Middle frontal gyrus (tissue), 1 donor: ENCODE measurements around the gene WSCD2.
"Not testable (repeated sequence)": the region's sequence is repeated elsewhere in the genome, so short reads cannot be mapped to it uniquely, and the experiment has no call there.

ENCODE experiments used
- DNase-seq: peaks from one replicate; pipeline ENCODE4 v3.0.0-alpha.2; 2015; ENCODE audit warnings: low spot score; ENCODE audit errors: extremely low spot score

Gene WSCD2

GRCh38 chr12:108193917-108194316 is 64.8 kb downstream of the WSCD2 start:
- no peak for DNase-seq

- no peak for DNase-seq
These were observed 65.5 kb downstream of the WSCD2 start for GRCh38 chr12:108194585-108194984.

GRCh38 chr12:108196319-108196718 is 67.2 kb downstream of the WSCD2 start:
- no peak for DNase-seq

GRCh38 chr12:108196921-108197320 is 67.8 kb downstream of the WSCD2 start:
- DNase-seq: no peak

- DNase-seq: no peak
These were observed 69.0 kb downstream of the WSCD2 start for GRCh38 chr12:108198043-108198442.

- no peak for DNase-seq
These were observed 70.0 kb downstream of the WSCD2 start for GRCh38 chr12:108199106-108199505.

GRCh38 chr12:108201808-108202207 is 72.7 kb downstream of the WSCD2 start:
- no peak for DNase-seq

GRCh38 chr12:108204117-108204987 is 75.3 kb downstream of the WSCD2 start:
- no peak for DNase-seq

GRCh38 chr12:108205864-108206263 is 76.8 kb downstream of the WSCD2 start:
- DNase-seq: no peak

GRCh38 chr12:108207791-108208730 is 79.0 kb downstream of the WSCD2 start:
- no peak for DNase-seq

GRCh38 chr12:108210001-108210400 is 80.9 kb downstream of the WSCD2 start:
- DNase-seq: no peak

- no peak for DNase-seq
These were observed 82.1 kb downstream of the WSCD2 start for GRCh38 chr12:108211157-108211556.

GRCh38 chr12:108213871-108214445 is 84.9 kb downstream of the WSCD2 start:
- no peak for DNase-seq

- no peak for DNase-seq
These were observed 85.4 kb downstream of the WSCD2 start for GRCh38 chr12:108214486-108214885.

- DNase-seq: no peak
These were observed 86.4 kb downstream of the WSCD2 start for GRCh38 chr12:108215458-108215857.

GRCh38 chr12:108218921-108219320 is 89.8 kb downstream of the WSCD2 start:
- no peak for DNase-seq

- DNase-seq: not testable (repeated sequence)
These were observed 96.0 kb downstream of the WSCD2 start for GRCh38 chr12:108225101-108225500.

- no peak for DNase-seq
These were observed 97.8 kb downstream of the WSCD2 start for GRCh38 chr12:108226866-108227265.

- no peak for DNase-seq
These were observed 99.7 kb downstream of the WSCD2 start for GRCh38 chr12:108228746-108229145.

- DNase-seq: no peak
These were observed 102.2 kb downstream of the WSCD2 start for GRCh38 chr12:108231109-108231905.

- DNase-seq: no peak
These were observed 102.9 kb downstream of the WSCD2 start for GRCh38 chr12:108231909-108232434.
